Upper lobe of right lung (tissue), 1 donor: Measurements from ENCODE around the gene KRTAP6-3. TPM values are rescaled to one million over a fixed set of nuclear protein-coding genes. Genes with fewer than 3 reads are reported as not detected.

ENCODE experiments used
- ATAC-seq: fragments of 200-7000 bp; cut with Tn5 transposase; one replicate; pipeline ENCODE4 v1.9.1; 2020; ENCODE audit warnings: mild to moderate bottlenecking, moderate library complexity
- DNase-seq: peaks from one replicate; pipeline ENCODE4 v3.0.0-alpha.2; 2020
- H3K27ac ChIP-seq: fragments of 200-600 bp; one replicate; pipeline ENCODE4 v1.8.0; 2022
- H3K27me3 ChIP-seq: fragments of 200-600 bp; one replicate; pipeline ENCODE4 v1.8.0; 2022; ENCODE audit warnings: mild to moderate bottlenecking
- H3K36me3 ChIP-seq: fragments of 200-600 bp; one replicate; pipeline ENCODE4 v1.8.0; 2022
- H3K4me1 ChIP-seq: fragments of 200-600 bp; one replicate; pipeline ENCODE4 v1.8.0; 2022
- H3K4me3 ChIP-seq: fragments of 200-600 bp; one replicate; pipeline ENCODE4 v1.8.0; 2022; ENCODE audit warnings: mild to moderate bottlenecking
- H3K9me3 ChIP-seq: fragments of 200-600 bp; one replicate; pipeline ENCODE4 v1.8.0; 2022
- CTCF ChIP-seq: fragments of 200-600 bp; IDR thresholded peaks from one replicate; pipeline ENCODE4 v1.8.0; 2022; ENCODE audit warnings: antibody characterized with exemption
- intact Hi-C: fragments of 100-400 bp; cut with DNase I; formaldehyde crosslinking; loops from one replicate; pipeline ENCODE4 v1.11.0; 2022
- total RNA-seq: library from RNA; stranded (reverse); fragmentation: NEBNext Ultra II Directional; extraction: Animal tissue kit (Norgen Biotek cat#: 25700); gene quantifications from one replicate; pipeline ENCODE4 v1.2.1, GENCODE V29; 2021
- donor health status: DM: no; HTN: yes; CAD: no; lungs with severe emphysema.

The KRTAP6-3 gene
- total RNA-seq, 1 donor from 2014 or later: not detected

- DNase-seq (no peak), ATAC-seq (no peak)
- intact Hi-C loops: no loop called here
- H3K4me1 ChIP-seq: no peaks in the 10 kb centered on the region
- no peak for TF ChIP-seq CTCF
- H3K9me3 ChIP-seq: no peaks in the 10 kb centered on the region
- no peaks in the 10 kb centered on the region for H3K36me3 ChIP-seq
- H3K27me3 ChIP-seq: no peaks in the 10 kb centered on the region
- H3K4me3 ChIP-seq: no peak within 1 kb of the TSS
- no peak within 1 kb of the TSS for H3K27ac ChIP-seq
Measured at GRCh38 chr21:30613836-30614235, 21.6 kb downstream of the KRTAP6-3 start, which contains the start of gene KRTAP6-1. TSS of gene KRTAP6-1 (minus strand) at chr21:30613930. CDS start at chr21:30613904, 26 bp downstream.

GRCh38 chr21:30615199-30615598 lies 23.0 kb downstream of the KRTAP6-3 start:
- Histone ChIP-seq H3K4me3 (no peak overlapping the region), H3K27ac (no peak overlapping the region), H3K4me1 (no peaks in the 10 kb centered on the region), H3K27me3 (no peaks in the 10 kb centered on the region), H3K9me3 (no peaks in the 10 kb centered on the region), H3K36me3 (no peaks in the 10 kb centered on the region)
- TF ChIP-seq CTCF: no peak
- no peak for DNase-seq
- intact Hi-C loops: no loop called here
- ATAC-seq: no peak

GRCh38 chr21:30616125-30616524 lies 23.9 kb downstream of the KRTAP6-3 start, which contains the start of gene KRTAP20-1:
TSS of gene KRTAP20-1 (plus strand) at chr21:30616425. CDS start at chr21:30616455, 30 bp downstream.
- no peaks in the 10 kb centered on the region for H3K4me1 ChIP-seq
- intact Hi-C loops: no loop called here
- H3K27ac ChIP-seq: no peak within 1 kb of the TSS
- H3K4me3 ChIP-seq: no peak within 1 kb of the TSS
- no peak for TF ChIP-seq CTCF
- H3K36me3 ChIP-seq: no peaks in the 10 kb centered on the region
- no peak for DNase-seq
- H3K27me3 ChIP-seq: no peaks in the 10 kb centered on the region
- no peak for ATAC-seq
- no peaks in the 10 kb centered on the region for H3K9me3 ChIP-seq

GRCh38 chr21:30620080-30620479 lies 27.8 kb downstream of the KRTAP6-3 start:
- Histone ChIP-seq H3K27ac (no peak overlapping the region), H3K36me3 (no peaks in the 10 kb centered on the region), H3K27me3 (no peaks in the 10 kb centered on the region), H3K4me3 (no peak overlapping the region), H3K9me3 (no peaks in the 10 kb centered on the region), H3K4me1 (no peaks in the 10 kb centered on the region)
- intact Hi-C loops: no loop called here
- ATAC-seq: no peak
- TF ChIP-seq CTCF: no peak
- DNase-seq: no peak

- DNase-seq (no peak), ATAC-seq (no peak)
- no peaks in the 10 kb centered on the region for H3K36me3 ChIP-seq
- no peak within 1 kb of the TSS for H3K27ac ChIP-seq
- H3K9me3 ChIP-seq: no peaks in the 10 kb centered on the region
- intact Hi-C loops: no loop called here
- H3K4me3 ChIP-seq: no peak within 1 kb of the TSS
- TF ChIP-seq CTCF: no peak
- no peaks in the 10 kb centered on the region for H3K4me1 ChIP-seq
- H3K27me3 ChIP-seq: no peaks in the 10 kb centered on the region
Measured at GRCh38 chr21:30620522-30620921, 28.3 kb downstream of the KRTAP6-3 start, which contains the start of gene KRTAP20-4. TSS of gene KRTAP20-4 (plus strand) at chr21:30620627.

GRCh38 chr21:30623362-30623761 lies 31.1 kb downstream of the KRTAP6-3 start:
- no peaks in the 10 kb centered on the region for H3K27me3 ChIP-seq
- no peak overlapping the region for H3K27ac ChIP-seq
- ATAC-seq (no peak), DNase-seq (no peak)
- no peaks in the 10 kb centered on the region for H3K4me1 ChIP-seq
- H3K9me3 ChIP-seq: no peaks in the 10 kb centered on the region
- no peak for TF ChIP-seq CTCF
- no peaks in the 10 kb centered on the region for H3K36me3 ChIP-seq
- no peak overlapping the region for H3K4me3 ChIP-seq
- intact Hi-C loops: no loop called here
